ENCODE measurements around the gene WHAMM.

DNA sequence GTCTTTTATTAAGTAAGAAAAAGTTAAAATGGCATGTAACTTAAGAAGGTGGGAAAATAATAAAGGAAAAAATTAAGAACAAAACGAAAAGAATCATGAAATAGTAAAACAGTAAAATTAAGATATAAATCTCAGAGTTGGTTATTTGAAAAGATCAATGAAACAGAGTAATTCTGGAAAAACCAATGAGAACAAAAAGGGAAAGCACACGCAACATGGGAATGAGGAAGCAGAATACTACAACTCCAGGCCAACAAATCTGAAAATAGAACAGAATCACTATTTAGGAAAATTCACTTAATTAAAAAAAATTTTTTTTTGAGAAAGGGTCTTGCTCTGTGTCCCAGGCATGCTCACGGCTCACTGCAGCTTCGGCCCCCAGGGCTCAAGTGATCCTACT lies 30.7 kb downstream of the WHAMM start:
- no peak for TF ChIP-seq POLR2AphosphoS5 (IDR thresholded peaks at IDR 0.05)
- TF ChIP-seq, protein P1, sequence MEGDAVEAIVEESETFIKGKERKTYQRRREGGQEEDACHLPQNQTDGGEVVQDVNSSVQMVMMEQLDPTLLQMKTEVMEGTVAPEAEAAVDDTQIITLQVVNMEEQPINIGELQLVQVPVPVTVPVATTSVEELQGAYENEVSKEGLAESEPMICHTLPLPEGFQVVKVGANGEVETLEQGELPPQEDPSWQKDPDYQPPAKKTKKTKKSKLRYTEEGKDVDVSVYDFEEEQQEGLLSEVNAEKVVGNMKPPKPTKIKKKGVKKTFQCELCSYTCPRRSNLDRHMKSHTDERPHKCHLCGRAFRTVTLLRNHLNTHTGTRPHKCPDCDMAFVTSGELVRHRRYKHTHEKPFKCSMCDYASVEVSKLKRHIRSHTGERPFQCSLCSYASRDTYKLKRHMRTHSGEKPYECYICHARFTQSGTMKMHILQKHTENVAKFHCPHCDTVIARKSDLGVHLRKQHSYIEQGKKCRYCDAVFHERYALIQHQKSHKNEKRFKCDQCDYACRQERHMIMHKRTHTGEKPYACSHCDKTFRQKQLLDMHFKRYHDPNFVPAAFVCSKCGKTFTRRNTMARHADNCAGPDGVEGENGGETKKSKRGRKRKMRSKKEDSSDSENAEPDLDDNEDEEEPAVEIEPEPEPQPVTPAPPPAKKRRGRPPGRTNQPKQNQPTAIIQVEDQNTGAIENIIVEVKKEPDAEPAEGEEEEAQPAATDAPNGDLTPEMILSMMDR (IDR thresholded peaks at IDR 0.05): no peak
